GM21423 (cell line): ENCODE data around the gene RGS9BP.
"Not testable (repeated sequence)": the region's sequence is repeated elsewhere in the genome, so short reads cannot be mapped to it uniquely, and the experiment has no call there.

Experiments used
- ATAC-seq: cut with Tn5 transposase; IDR thresholded peaks from one replicate; pipeline ENCODE4 v1.9.1; 2021; ENCODE audit warnings: mild to moderate bottlenecking, moderate library complexity; ENCODE audit not compliant: unreplicated experiment

The RGS9BP gene

GRCh38 chr19:32675720-32676185 lies at the start of gene RGS9BP:
Gene RGS9BP (plus strand): TSS chr19:32675848. CDS start chr19:32676264, 416 bp downstream.
- ATAC-seq = peak; percentile 29

GRCh38 chr19:32626969-32627368 lies 48.7 kb upstream of the RGS9BP start:
- no peak for ATAC-seq

GRCh38 chr19:32627714-32628270 lies 47.9 kb upstream of the RGS9BP start:
- no peak for ATAC-seq

GRCh38 chr19:32630338-32630737 lies 45.3 kb upstream of the RGS9BP start:
- no peak for ATAC-seq

GRCh38 chr19:32631381-32631780 lies 44.3 kb upstream of the RGS9BP start:
- no peak for ATAC-seq

- no peak for ATAC-seq
Observed at GRCh38 chr19:32637480-32637879, 38.2 kb upstream of the RGS9BP start.

- ATAC-seq = no peak
Observed at GRCh38 chr19:32638625-32639024, 37.0 kb upstream of the RGS9BP start.

GRCh38 chr19:32642771-32643170 lies 32.9 kb upstream of the RGS9BP start:
- no peak for ATAC-seq

GRCh38 chr19:32646556-32646955 lies 29.1 kb upstream of the RGS9BP start:
- ATAC-seq = no peak

GRCh38 chr19:32647361-32647760 lies 28.3 kb upstream of the RGS9BP start:
- no peak for ATAC-seq

GRCh38 chr19:32649751-32650150 lies 25.9 kb upstream of the RGS9BP start:
- no peak for ATAC-seq

GRCh38 chr19:32650671-32651070 lies 25.0 kb upstream of the RGS9BP start:
- ATAC-seq = no peak

- no peak for ATAC-seq
Observed at GRCh38 chr19:32651729-32652140, 23.9 kb upstream of the RGS9BP start.

- not testable (repeated sequence) for ATAC-seq
Observed at GRCh38 chr19:32652331-32652730, 23.3 kb upstream of the RGS9BP start.

GRCh38 chr19:32652894-32653598 lies 22.6 kb upstream of the RGS9BP start:
- ATAC-seq = no peak

GRCh38 chr19:32653599-32653915 lies 22.1 kb upstream of the RGS9BP start:
- no peak for ATAC-seq

GRCh38 chr19:32656379-32656778 lies 19.3 kb upstream of the RGS9BP start:
- not testable (repeated sequence) for ATAC-seq

GRCh38 chr19:32658075-32658474 lies 17.6 kb upstream of the RGS9BP start:
- ATAC-seq = no peak

- ATAC-seq = no peak
Observed at GRCh38 chr19:32658527-32658926, 17.1 kb upstream of the RGS9BP start.

GRCh38 chr19:32661318-32661717 lies 14.3 kb upstream of the RGS9BP start:
- ATAC-seq = no peak

- ATAC-seq = no peak
Observed at GRCh38 chr19:32662186-32662585, 13.5 kb upstream of the RGS9BP start.

GRCh38 chr19:32666084-32666483 lies 9.6 kb upstream of the RGS9BP start:
- ATAC-seq = no peak

GRCh38 chr19:32669310-32669709 lies 6.3 kb upstream of the RGS9BP start:
- no peak for ATAC-seq
